Esophagus squamous epithelium (tissue), 5 donors: ENCODE data around the gene GPRIN3. TPM values are rescaled to one million over a fixed set of nuclear protein-coding genes. Genes with fewer than 3 reads are reported as not detected.

Experiments used
- DNase-seq: peaks from one replicate; lab custom pipeline; 2025; lab: John Stamatoyannopoulos, UW
- H3K27ac ChIP-seq, 4 donors: fragments of 200-600 bp; sonication (generic); one replicate each; pipeline ENCODE4 v1.5.1; 2016 to 2019; ENCODE audit warnings: mild to moderate bottlenecking in 1 of 4
- H3K27me3 ChIP-seq, 4 donors: fragments of 200-600 bp; sonication (generic); 1 replicate in 3 of 4; 2 replicates in 1 of 4; pipeline versions ENCODE4 v1.5.1 to v1.6.0; 2017 to 2021; ENCODE audit warnings: antibody characterized with exemption in 1 of 4
- H3K36me3 ChIP-seq, 3 donors: fragments of 200-600 bp; sonication (generic); one replicate each; pipeline ENCODE4 v1.5.1; 2016 to 2019
- H3K4me1 ChIP-seq, 3 donors: fragments of 200-600 bp; sonication (generic); one replicate each; pipeline ENCODE4 v1.5.1; 2017 to 2019
- H3K4me3 ChIP-seq, 4 donors: fragments of 200-600 bp; sonication (generic); 1 replicate in 3 of 4; 2 replicates in 1 of 4; pipeline ENCODE4 v1.5.1; 2016 to 2019; ENCODE audit warnings: mild to moderate bottlenecking in 2 of 4, moderate library complexity in 1 of 4
- H3K9me3 ChIP-seq, 3 donors: fragments of 200-600 bp; sonication (generic); one replicate each; pipeline ENCODE4 v1.5.1; 2016 to 2019
- POLR2A ChIP-seq, 4 donors: fragments of 450-650 bp; IDR thresholded peaks; one replicate each; pipeline ENCODE4 v1.6.1; 2017; ENCODE audit warnings: antibody characterized with exemption in 4 of 4, mild to moderate bottlenecking in 4 of 4, moderate library complexity in 3 of 4
- WGBS, 2 donors: methylation state at CpG; one replicate each; pipeline ENCODE4 v1.1.5; 2018; 5-methylcytosine and 5-hydroxymethylcytosine counted together
- intact Hi-C: fragments of 100-400 bp; cut with DNase I; formaldehyde crosslinking; loops from one replicate; pipeline ENCODE4 v1.15.0; 2022
- total RNA-seq, 4 donors: library from RNA; depleted of rRNA; stranded (reverse); fragments of >200 nt; gene quantifications; one replicate each; pipeline ENCODE4 v1.1.0, GENCODE V29; 2016
- TF ChIP-seq, protein P1 (sequence below), 6 experiments: fragments of 450-650 bp in 4 of 6; fragments of 200-600 bp in 2 of 6; sonication (generic) in 2 of 6; IDR thresholded peaks; one replicate each; pipeline ENCODE4 v1.5.1; 2016 to 2019; ENCODE audit warnings: antibody characterized with exemption in 6 of 6, mild to moderate bottlenecking in 4 of 6, moderate library complexity in 4 of 6
- donor health status: DM: yes; HTN: yes; CAD: no.

GPRIN3 gene
- 1 to 10 TPM in 3 of 4 donors, under 1 TPM in 1; 0.83 to 4.2 (median 1.9) TPM for total RNA-seq

DNA sequence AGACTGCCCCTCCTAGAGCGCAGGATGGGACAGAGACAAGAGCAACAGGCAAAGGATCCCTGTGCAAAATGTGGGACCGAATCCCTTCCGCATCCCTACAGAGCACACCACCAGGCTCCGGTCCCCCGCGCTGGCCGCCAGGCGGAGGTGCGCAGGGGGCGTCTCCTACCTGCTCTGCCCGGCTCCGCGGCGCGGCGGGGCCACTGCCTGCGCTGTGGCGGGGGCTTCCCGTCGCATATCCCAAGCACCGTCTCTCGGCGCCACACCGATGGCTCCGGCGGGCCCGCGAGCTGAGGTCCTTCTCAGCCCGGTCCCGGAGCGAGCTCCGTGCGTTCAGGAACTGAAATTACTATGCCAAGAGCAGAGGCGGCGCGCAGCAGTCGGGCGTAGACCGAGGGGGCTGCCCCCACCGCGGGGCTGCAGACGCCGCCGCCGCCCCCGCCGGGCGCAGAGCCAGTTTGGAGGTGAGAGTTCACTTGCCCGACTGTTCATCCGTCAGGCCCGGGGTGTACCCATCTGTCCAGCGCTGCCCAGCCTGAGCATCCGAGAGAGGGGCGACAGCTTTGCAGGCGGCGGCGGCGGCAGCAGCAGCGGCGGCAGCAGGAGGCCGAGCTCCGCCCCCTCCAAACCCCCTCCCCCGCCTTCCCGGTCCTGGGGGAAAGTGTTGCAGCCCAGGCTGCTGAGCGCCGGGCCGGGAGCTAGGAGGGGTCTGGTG, at the start of gene GPRIN3:
Gene GPRIN3 (minus strand): TSS at position 355 of the 715 bp plus-strand sequence. CDS start 57,690 bp downstream, outside the sequence.
- TF ChIP-seq, protein P1, sequence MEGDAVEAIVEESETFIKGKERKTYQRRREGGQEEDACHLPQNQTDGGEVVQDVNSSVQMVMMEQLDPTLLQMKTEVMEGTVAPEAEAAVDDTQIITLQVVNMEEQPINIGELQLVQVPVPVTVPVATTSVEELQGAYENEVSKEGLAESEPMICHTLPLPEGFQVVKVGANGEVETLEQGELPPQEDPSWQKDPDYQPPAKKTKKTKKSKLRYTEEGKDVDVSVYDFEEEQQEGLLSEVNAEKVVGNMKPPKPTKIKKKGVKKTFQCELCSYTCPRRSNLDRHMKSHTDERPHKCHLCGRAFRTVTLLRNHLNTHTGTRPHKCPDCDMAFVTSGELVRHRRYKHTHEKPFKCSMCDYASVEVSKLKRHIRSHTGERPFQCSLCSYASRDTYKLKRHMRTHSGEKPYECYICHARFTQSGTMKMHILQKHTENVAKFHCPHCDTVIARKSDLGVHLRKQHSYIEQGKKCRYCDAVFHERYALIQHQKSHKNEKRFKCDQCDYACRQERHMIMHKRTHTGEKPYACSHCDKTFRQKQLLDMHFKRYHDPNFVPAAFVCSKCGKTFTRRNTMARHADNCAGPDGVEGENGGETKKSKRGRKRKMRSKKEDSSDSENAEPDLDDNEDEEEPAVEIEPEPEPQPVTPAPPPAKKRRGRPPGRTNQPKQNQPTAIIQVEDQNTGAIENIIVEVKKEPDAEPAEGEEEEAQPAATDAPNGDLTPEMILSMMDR (IDR thresholded peaks at IDR 0.05): no peak
- TF ChIP-seq POLR2A (IDR thresholded peaks at IDR 0.05): peak in 1 of 4 donors; percentile 38
- H3K27ac ChIP-seq: peak within 1 kb of the TSS; percentile 51 to 79 (median 61)
- peak within 1 kb of the TSS; percentile 41 to 71 (median 56) for H3K4me3 ChIP-seq
- intact Hi-C loops: no loop called here
- H3K9me3 ChIP-seq: no peaks in the 10 kb centered on the region
- 1% methylated on average over 25 to 28 of the region's 67 CpGs for WGBS, 2 donors
- H3K4me1 ChIP-seq: peaks cover 6 to 32% (median 9%) of the 10 kb centered on the region in 3 donors
- DNase-seq: peak; percentile 4
- peaks cover 0 to 23% (median 0%) of the 10 kb centered on the region in 4 donors for H3K27me3 ChIP-seq
- no peaks in the 10 kb centered on the region for H3K36me3 ChIP-seq

DNA sequence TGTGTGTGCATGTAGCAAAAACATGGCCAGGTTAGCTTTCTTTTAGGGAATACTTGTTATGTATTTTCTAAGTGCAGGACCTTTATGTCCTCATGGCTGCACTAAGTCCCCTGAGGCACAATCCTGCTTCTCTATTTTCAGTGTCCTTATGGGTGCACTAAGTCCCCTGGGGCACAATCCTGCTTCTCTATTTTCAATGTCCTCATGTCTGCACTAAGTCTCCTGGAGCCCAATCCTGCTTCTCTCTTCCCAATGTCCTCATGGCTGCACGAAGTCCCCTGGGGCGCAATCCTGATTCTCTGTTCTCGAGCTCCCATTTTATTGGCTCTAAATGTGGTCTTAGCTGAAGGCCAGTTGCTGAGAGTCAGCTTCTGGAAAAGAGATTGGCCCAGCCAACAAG, 49.7 kb upstream of the GPRIN3 start:
- no peaks in the 10 kb centered on the region for H3K4me1 ChIP-seq
- no peaks in the 10 kb centered on the region for H3K36me3 ChIP-seq
- no peak overlapping the region for H3K27ac ChIP-seq
- TF ChIP-seq POLR2A (IDR thresholded peaks at IDR 0.05): no peak
- TF ChIP-seq, protein P1 (IDR thresholded peaks at IDR 0.05): no peak
- no peaks in the 10 kb centered on the region for H3K27me3 ChIP-seq
- 89 to 92% methylated on average over 3 of the region's 3 CpGs for WGBS, 2 donors
- intact Hi-C loops: no loop called here
- DNase-seq: no peak
- H3K9me3 ChIP-seq: no peaks in the 10 kb centered on the region
- no peak overlapping the region for H3K4me3 ChIP-seq

DNA sequence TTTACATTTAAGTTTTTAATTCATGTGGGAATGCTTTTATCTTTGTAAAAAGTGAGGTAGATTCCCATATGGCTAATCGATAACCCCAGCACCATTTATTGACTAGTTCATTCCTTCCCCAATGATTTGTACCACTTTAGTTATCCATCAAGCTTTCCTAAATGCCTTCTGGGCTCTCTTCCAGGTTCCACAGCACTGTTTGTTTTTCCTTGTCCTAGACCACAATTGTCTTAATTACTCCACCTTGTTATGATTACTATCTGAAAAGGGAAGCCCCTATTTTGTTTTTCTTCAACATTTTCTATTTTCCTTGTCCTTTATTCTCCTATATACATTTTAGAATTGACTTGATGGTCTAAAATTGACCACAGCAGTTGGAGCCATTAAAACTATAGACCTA, 48.5 kb upstream of the GPRIN3 start:
- WGBS, 2 donors: 45 to 64% methylated on average over 1 of the region's 1 CpG

DNA sequence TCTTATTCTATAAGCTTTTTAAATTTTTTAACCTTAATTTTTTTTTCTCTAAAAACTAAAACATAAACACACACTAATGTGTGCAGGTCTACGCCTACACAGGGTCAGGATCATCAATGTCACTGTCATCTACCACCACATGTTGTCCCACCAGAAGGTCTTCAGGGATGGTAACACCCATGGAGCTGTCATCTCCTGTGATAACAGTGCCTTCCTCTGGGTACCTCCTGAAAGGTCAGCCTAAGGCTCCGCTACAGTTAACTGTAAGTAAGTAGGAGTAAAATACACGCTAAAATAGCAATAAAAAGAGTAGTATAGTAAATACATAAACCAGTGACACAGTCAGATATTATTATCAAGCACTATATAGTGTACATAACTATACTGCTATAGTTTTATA, 45.9 kb upstream of the GPRIN3 start:
- no peaks in the 10 kb centered on the region for H3K9me3 ChIP-seq
- intact Hi-C loops: no loop called here
- no peak for DNase-seq
- no peak for TF ChIP-seq POLR2A (IDR thresholded peaks at IDR 0.05)
- TF ChIP-seq, protein P1 (IDR thresholded peaks at IDR 0.05): no peak
- WGBS, 2 donors: 84 to 92% methylated on average over 3 of the region's 3 CpGs
- no peaks in the 10 kb centered on the region for H3K36me3 ChIP-seq
- H3K27me3 ChIP-seq: no peaks in the 10 kb centered on the region
- no peak overlapping the region for H3K4me3 ChIP-seq
- H3K27ac ChIP-seq: no peak overlapping the region
- H3K4me1 ChIP-seq: no peaks in the 10 kb centered on the region

More for the DNA sequence above, 48.5 kb upstream of the GPRIN3 start:
- TF ChIP-seq POLR2A (IDR thresholded peaks at IDR 0.05): no peak
- TF ChIP-seq, protein P1 (IDR thresholded peaks at IDR 0.05): no peak
- no peak overlapping the region for H3K4me3 ChIP-seq
- intact Hi-C loops: no loop called here
- H3K27me3 ChIP-seq: no peaks in the 10 kb centered on the region
- no peaks in the 10 kb centered on the region for H3K9me3 ChIP-seq
- H3K27ac ChIP-seq: no peak overlapping the region
- DNase-seq: no peak
- no peaks in the 10 kb centered on the region for H3K36me3 ChIP-seq
- H3K4me1 ChIP-seq: no peaks in the 10 kb centered on the region

DNA sequence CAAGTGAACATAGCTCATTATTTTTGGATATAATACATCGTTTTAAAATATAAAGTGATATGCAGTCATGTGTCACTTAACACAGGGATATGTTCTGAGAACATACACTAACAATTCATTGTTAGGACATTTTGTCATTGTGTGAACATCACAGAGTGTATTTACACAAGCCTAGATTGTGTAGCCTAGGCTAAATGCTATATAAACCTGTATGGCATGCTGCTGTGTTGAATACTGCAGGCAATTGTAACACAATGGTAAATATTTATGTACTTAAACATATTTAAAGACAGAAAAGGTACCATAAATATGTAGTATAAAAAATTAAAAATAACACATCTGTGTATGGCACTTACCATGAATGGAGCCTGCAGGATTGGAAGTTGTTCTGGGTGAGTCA, 44.9 kb upstream of the GPRIN3 start:
- H3K4me3 ChIP-seq: no peak overlapping the region
- no peaks in the 10 kb centered on the region for H3K36me3 ChIP-seq
- TF ChIP-seq, protein P1 (IDR thresholded peaks at IDR 0.05): no peak
- no peak for TF ChIP-seq POLR2A (IDR thresholded peaks at IDR 0.05)
- H3K4me1 ChIP-seq: no peaks in the 10 kb centered on the region
- no peak overlapping the region for H3K27ac ChIP-seq
- no peaks in the 10 kb centered on the region for H3K27me3 ChIP-seq
- H3K9me3 ChIP-seq: peaks cover 0 to 8% (median 0%) of the 10 kb centered on the region in 3 donors
- WGBS, 2 donors: 45 to 61% methylated on average over 1 of the region's 1 CpG
- intact Hi-C loops: no loop called here
- no peak for DNase-seq
